Daoy (cell line): ENCODE results near the gene MAD2L1. TPM values are rescaled to one million over a fixed set of nuclear protein-coding genes. Genes with fewer than 3 reads are reported as not detected.
A peak's percentile ranks its signal among the peaks of the same experiment; 100 is the strongest.

Experiments used
- DNase-seq: peaks from one replicate; pipeline ENCODE4 v3.0.0-alpha.2; 2015; ENCODE audit warnings: low read depth
- total RNA-seq: library from RNA; depleted of rRNA; stranded (reverse); fragments of >200 nt; shearing (Covaris generic); gene quantifications from 2 replicates; pipeline ENCODE4 v1.2.3, GENCODE V29; 2014

MAD2L1 gene
- total RNA-seq, 1 experiment from 2014 or later: 83.2 TPM

DNA sequence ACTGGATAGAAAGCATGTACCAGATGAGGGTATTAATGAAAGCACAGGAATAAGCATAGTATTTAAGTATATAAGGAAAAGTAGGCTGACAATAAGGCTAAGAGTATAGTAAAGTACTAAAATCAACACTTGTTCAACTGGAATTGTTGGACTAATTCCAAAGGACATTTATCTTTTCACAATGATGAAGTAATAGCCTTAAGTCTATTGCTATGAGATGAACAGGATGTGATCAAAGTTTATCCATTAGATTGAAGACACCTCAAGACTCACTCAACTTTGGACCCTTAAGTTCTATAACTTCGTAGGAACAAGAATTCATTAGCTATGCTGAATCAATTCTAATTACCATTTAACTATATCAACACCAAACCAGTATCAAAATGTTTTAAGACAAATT lies 7.6 kb downstream of the MAD2L1 start:
- DNase-seq: no peak

DNA sequence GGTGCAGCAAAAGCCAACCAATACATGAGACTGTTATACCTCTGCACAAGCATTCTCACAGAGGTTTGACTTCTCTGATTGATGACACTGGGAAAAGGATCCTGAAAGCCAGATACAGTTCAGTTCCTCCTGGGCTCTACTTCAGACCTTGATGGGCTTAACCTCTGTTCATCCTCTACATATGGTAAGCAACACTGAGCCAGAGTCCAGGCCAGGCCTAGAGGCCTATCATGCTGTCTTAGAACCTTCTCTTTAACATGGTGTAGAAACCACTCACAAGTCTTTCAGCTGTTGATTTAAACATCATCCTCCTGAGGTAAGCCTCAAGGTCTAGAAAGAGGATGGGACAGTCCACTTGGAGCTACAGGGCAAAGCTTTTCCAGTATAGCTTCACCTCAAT lies 9.2 kb downstream of the MAD2L1 start:
- no peak for DNase-seq

DNA sequence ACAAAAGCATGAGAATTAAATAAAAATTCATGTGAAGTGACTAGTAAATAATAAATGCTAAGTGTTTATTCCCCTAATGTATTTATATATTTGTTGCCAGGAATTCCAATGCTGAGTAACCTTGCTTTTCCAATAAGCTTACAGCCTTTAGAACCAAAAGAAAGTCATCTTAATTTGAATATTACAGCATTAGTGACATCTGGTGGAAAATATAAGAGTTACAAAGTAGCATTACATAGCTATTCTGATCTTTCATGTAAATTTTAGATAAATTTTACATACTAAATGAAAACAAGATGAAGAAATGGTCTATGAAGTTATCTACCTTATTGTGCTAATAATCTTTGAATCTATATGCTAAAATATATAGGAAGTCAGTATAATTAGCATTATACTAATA lies 10.4 kb downstream of the MAD2L1 start:
- DNase-seq: no peak

DNA sequence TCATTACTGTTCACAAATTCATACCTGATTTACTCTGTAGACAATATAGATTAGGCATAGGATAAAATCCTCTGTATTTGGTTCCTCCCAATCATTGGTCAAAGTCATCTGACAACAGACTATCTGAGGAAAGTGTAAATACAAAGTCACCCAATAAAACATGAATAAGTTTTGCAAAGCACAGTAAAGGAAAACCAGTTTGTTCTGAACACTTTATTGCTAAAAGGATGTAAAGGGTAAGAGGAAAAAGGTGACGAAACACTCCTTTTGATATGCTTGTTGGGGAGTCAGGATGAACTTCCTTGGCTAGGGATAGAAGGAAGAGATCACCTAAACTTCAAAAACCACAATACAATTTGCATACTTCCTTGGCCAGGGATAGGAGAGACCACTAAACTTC lies 10.9 kb downstream of the MAD2L1 start:
- DNase-seq: no peak

DNA sequence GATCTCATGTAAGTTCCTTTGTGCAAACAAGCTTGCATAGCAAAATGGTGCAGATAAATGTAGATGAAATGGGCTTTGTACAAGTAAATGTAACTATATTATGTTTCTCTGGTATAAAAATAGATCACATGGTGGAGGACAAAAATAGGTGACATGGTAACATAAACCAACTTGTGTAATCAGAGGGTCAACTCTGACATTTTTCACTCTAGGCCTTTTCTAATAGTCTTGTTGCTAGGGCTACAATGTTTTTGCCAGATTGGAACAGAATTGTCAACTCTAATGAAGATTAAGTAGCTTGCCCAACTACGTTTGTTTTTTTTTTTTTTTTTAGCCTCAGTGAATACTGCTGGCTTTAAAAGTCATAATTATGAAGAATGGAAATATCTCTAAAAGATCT lies 11.5 kb downstream of the MAD2L1 start:
- no peak for DNase-seq

DNA sequence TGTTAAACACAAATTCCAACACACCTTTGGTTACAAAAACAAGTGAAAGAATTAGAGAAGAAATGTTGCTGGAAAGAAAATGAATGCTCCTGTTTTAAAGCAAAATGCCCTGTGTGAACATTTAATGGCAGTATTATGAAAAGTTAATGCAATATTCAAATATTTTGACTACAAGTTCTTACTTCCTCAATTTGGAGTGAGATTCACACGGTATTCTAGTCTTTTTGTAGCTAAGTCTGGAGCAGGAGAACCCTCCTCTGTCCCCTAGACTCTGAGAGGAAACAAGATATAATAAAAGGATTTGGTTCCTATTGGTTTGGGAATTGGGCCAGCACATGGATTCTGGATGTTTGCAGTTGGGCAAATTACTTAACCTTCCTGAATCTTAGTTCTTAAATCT lies 12.7 kb downstream of the MAD2L1 start:
- no peak for DNase-seq

DNA sequence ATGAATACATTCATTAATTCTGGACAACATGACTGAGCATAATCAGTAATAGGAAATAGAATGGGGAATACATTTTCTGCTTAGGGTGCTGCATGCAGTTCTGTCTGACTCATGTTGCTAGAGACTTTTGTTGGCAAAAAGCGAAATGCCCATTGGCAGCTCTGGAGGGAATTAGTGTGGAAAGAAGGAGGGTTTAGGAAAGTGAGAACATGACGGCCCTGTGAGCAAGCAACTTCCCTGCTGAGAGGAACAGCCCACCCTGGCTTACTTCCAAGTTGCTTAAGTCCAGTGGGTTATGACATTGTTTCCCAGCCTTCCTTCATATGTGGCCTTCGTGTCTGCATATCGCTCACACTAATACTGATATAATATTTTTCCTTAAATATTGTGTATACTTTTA lies 13.8 kb downstream of the MAD2L1 start:
- DNase-seq: peak; percentile 88

DNA sequence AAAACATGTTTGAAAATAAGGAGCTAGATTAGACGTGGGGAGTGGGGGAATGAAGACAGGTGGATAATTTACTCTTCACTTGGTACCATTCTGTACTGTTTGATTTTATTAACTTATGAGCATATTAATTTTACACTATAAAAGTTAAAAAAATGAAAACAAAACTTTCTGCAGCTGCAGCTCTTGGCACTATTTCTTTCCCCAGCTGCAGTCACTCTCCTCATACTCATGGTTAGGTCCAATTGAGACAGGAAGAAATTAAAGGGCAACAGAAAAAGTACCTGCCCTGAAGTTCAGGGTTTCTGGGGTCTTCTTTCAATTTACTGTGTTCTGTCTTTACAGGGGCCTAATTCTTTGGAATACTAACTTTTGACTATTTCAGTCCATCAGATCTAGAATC lies 15.4 kb downstream of the MAD2L1 start:
- DNase-seq: no peak

DNA sequence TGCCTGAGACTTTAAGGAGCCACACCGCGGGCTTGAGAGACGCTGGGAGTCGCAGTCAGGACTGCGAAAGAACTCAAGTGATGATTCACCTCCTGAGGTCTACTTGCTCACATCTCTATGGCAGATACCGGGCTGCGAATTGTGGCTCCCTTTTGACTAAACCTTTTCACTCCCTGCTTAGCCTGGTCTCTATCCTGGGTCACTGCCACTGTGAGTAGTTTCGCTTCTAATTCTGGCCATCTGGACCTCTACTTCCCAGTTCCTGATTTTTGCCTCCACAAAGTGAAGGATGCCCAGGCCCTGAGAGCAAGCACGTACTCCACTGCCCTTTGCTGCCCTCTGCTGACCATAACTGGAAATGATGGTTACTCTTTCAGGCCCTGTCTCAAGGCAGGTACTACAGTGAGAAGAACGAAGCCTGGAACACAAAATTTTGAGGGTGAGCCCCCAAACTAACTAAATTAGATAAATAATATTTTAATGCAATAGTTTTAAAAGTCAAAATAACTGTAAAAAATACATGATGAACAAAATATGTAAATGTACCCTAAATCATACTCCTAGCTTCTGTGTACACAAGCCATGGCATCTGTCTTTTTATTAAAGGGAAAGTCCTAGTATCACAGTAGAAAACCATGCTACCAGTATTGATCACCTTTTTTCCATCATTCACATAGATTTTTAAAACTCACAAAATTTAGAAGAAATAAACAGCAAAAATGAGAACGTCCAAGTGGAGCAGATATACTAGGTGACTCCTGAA lies 16.7 kb downstream of the MAD2L1 start:
- peak; percentile 69 for DNase-seq

DNA sequence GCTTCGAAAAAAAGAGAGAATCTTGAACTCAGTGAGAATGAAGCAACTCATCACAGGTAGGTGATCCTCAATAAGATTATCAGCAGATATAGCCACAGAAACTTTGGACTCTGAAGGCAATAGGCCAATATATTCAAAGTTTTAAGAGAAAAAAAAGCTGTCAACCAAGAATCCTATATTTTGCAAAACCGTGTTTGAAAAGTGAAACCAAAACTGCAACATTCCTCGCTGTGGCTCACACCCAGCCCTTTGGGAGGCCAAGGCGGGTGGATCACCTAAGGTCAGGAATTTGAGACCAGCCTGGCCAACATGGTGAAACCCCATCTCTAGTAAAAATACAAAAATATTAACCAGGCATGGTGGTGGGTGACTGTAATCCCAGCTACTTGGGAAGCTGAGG lies 22.8 kb downstream of the MAD2L1 start:
- peak; percentile 2 for DNase-seq

DNA sequence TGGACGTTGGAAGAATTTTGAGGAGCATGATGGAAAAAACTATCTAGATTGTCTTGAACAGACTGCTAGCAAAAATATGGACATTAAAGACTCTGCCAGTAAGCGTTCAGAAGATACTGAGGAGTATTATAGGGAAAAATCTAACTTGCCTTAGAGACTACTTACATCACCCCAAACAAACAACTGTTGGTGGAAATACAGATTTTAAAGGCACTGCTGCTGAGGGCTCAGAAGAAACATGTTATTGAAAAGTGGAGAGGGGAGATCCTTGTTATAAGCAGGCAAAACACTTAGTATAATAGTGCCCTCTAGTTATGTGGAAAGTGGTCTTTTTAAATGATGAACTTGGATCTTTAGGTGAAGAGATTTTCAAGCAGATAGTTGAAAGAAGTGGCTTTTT lies 29.2 kb downstream of the MAD2L1 start:
- no peak for DNase-seq

DNA sequence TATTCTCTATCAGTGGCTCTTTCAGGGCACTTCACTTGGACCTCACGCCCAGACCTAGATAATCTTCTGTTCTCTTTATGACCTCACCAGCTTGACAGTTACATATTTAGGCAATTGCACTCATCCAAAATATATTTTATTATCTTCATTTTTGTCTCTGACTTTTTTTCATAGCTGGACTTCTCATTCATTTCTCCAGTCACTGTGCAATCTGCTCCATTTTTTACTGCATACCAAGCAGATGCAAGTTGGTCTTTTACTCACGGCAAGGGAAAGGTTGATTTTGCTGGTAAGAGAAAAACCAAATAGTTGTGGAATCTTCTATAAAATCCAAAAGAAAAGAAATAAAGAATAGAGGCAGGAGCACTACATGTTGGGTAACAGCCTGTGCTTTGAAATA lies 31.7 kb downstream of the MAD2L1 start:
- no peak for DNase-seq

DNA sequence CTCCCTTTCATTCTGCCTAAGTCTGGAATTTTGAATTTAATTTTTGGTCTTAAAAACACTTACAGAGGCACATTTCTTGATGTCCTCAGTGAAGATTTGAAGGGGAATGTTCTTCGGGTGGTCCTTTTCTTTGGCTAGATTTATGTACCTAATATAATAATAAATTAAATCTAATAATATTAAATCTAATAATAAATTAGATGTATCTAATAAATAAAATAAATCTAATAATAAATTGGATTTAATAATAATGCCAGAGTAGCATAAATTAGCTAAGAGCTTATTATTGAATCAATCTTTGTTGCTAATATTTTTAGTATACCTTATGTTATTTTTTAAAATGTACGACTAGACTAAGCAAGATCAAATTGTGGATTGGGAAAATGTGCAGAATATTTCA lies 39.8 kb downstream of the MAD2L1 start:
- no peak for DNase-seq

DNA sequence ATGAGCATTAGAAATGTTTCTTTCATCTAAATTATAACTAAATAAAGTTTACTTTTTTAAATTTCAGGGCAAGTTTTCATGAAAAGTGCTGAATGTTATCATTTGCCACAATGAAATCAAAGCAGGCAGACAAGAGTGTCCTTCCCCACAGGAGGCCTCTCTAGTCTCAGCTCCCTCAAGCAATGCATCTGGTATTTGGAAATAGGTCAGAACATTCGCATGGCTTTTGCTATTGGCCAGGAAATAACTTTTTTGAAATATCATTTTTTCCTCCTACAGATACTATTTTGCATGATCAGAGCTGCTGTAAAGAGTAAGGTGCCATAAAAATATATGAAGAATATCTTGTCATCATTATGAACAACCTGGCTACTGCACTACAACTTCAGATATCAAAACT lies 41.1 kb downstream of the MAD2L1 start:
- no peak for DNase-seq

DNA sequence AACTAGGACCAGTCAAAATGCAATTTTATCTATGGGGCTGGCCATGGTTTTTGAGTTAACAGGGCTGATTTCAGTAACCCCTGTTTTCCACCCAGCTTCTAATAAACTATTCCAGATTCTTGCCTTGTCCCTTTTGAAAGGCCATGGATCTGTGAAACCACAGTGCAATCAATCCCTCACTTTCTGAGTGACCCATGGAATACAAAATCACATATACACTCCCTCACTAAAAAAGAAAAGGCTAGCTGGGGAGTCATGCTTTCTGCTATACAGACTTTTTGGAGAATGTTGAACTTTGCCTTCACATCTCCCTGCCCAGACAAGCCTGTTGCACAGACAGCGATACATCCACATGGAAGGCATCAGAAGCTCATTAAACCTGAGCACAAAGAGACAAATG lies 47.9 kb downstream of the MAD2L1 start:
- DNase-seq: no peak

DNA sequence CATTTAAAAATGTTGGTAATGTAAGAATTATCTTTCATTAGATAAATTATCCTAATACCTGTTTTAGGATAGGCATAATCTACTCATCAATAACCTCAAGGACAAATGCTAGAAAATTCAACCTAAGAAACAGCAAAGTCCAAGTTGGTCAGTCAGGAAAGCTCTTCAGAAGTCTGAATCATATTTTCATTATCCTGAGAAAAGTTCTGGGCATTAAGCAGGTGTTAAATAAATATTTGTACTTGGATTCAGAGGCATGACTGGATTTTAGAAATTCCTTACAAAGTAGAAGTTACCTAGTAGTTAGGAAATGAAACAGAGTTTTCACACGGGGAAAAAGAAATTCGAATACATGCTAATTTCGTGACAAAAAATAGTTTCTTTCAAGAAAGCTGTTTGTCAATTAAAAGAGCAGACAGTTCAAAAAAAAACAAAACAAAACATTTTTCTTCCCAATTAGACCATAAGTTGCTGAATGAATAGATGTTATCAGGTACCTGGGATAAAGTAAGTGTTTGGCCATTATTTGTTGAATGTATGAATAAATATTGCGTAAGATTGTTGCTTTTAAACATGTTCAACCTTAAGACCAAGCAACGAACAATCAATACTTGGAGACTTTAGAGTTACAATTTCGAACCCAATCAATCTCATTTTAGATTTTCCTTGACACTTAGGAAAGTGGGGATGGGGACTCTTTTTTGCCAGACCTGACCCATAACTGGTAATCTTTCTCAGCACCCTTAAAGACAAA lies 48.5 kb downstream of the MAD2L1 start:
- no peak for DNase-seq

DNA sequence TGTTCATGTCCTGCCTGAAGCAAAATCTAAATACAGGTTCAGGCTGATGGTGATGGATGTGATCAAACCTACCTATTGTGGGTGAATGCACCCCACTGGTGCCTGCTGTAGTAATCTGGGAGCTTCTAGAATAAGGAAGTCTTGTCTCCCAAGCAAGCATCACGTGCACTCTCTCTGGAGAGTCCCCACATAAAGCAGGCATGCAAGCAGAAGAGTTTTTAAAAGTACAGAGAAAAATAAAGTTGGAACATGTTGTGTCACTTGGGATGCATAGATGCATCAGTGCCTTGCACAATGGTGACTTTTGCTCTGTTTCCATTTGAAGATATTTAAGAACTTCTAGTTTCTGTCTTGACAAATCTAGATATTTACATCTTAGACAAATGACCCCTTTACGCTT lies 54.9 kb downstream of the MAD2L1 start:
- DNase-seq: no peak

DNA sequence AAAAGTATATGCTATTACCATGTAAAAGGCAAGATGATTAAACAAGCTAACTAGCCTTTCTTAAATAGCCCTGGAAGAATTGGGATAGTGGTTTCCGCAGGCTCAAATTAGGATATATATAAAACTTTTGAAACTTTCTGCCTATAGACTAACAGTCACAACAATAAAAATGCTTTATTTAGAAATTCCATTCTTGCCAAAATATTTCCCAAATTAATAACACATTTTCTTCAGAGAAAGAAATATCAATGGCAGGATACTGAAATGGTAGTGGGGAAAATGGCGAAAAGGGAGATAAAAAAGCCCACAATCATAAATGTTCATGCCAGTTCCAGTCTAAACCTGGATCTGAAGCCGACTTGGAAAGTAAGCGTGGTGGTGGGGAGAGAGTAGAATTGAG lies 56.0 kb downstream of the MAD2L1 start:
- DNase-seq: no peak

DNA sequence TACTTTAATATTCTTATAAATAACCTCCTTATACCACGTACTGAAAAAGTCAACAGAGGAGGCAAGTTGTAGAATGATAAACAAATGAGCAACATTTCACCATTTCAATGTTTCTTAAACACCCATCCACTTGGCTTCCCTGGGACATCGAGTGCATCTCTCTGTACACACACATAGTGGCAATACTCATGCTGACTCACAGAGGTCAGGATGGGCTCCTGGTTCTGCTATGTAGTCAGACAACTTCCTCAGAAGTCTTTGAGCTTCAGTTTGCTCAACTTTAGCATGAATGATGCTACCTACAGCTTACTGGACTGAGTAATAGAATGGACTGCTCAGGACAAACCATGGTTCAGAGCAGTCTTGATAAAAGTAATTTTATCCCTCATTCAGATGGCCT lies 56.9 kb downstream of the MAD2L1 start:
- DNase-seq: peak; percentile 7

DNA sequence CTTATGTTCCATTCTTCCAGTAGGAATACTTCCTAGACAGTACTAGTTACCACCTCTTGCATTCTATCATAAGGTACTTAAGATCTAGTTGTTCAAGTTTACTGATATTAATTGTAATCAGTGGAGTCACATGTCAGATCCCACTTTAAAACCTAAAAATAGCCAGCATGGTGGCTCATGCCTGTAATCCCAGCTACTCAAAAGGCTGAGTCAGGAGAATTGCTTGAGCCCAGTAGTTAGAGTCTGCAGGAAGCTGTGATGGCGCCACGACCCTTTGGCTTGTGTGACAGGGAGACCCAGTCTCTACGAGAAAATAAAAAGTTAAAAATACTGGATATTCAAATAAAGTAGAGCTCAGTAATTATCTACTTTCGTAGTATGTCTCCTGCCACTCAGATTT lies 57.7 kb downstream of the MAD2L1 start:
- no peak for DNase-seq

DNA sequence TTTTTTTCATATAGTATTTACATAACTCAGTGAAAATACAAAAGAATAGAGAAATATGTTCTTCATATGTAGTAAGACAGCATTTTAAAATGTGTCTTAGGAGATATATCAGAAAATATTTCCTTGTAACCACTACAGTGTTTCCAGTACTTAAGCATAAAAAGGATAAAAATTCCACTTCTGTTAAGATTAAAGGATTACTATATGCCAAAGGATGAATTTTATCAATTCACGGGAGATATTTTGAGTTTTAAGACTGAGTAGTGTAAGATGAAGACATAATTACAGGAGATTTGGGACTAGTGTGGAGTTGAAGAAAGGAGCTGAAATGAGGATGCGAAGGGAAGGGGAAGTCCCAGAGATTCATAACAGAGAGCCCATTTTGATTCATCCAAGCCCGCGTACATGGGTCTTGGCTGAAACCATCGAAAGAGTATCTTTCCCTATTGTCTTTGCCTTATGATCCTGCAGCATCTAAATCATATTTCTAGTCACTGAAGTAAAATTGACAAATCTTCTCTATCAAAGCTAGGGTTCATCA lies 58.7 kb downstream of the MAD2L1 start:
- DNase-seq: no peak

DNA sequence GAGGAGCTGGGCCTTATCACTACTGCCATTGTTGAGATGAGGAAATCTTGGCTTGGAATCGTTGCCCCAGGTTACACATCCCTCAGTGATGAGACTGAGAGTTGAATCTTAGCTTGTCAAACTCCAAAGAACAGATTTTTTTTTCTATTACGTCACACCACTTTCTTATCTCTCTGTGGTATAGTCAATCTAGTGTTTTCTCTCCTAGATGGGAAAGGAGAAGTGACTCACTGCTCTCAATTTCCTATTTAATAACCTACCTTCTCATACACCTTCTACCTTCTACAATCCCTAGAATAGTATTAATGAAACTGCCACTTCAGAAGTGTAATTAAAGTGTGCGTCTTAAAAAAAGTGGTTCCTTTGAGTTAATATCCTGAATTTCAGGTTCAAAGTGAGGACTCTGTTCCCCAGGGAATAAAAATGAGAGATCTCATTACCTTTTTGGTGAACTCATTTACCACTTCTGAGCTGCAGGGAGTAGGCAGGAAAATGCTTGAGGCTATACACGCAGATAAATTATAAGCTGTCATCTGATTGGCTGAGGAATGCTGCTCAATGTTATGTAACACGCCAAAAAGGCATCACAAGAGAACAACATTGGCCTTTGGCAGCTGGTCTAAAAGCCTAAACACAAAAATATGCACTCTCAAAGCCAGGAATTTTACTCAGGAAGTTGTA lies 59.3 kb downstream of the MAD2L1 start:
- peak; percentile 44 for DNase-seq
